GM13976 (cell line): ENCODE results near the gene AUP1.
A peak's percentile ranks its signal among the peaks of the same experiment; 100 is the strongest.

Experiments
- DNase-seq: peaks from one replicate; pipeline ENCODE4 v3.0.0; 2012; ENCODE audit warnings: low spot score
- in situ Hi-C: fragments of 300-500 bp; cut with MboI; formaldehyde crosslinking; loops from one replicate; pipeline ENCODE4 v1.12.0; 2022; ENCODE audit warnings: low sequenced_read_pairs, mixed read lengths, inconsistent platforms; ENCODE audit not compliant: unreplicated experiment
- TF ChIP-seq, protein P1 (sequence below): IDR thresholded peaks from 2 replicates; pipeline ENCODE4 v1.5.1; 2012; ENCODE audit warnings: borderline replicate concordance, mild to moderate bottlenecking; ENCODE audit not compliant: insufficient read depth; ENCODE audit errors: extremely low read depth, missing control alignments, control extremely low read depth

Gene AUP1

DNA sequence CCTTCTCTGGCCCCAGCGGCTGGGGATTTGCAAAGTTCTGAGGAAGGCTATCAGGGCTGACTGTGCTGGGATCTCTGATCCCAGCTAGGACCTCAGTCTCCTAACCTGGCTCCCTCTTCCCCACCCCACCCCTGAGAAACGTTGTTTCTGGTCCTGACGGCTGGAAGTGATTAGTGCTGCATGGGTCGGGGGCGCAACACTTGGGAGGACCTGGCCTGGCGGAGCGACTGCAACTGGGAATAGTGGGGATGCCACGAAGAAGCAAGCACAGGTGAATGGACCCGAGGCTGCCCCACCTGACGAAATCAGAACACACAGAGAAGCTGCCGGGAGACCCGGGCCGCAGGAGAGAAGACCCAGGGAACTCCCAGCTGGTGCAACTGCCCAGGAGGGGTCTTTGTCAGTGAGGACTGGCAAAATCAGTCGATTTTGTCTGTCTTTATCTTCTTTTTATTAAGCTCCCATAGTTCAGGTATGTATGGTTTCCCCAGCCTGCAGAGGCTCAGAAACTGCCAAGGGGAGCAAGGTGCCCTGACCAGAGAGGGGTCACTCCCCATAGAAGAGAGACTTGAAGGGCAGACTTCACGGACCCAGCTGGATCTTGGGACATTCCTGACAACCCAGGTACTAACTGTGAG, 29.4 kb downstream of the AUP1 start:
- in situ Hi-C loops = loop anchor here (25.0 kb wide), 1 partner anchor 362 kb away; no protein-coding TSS in a partner anchor
- no peak for DNase-seq
- TF ChIP-seq, protein P1, sequence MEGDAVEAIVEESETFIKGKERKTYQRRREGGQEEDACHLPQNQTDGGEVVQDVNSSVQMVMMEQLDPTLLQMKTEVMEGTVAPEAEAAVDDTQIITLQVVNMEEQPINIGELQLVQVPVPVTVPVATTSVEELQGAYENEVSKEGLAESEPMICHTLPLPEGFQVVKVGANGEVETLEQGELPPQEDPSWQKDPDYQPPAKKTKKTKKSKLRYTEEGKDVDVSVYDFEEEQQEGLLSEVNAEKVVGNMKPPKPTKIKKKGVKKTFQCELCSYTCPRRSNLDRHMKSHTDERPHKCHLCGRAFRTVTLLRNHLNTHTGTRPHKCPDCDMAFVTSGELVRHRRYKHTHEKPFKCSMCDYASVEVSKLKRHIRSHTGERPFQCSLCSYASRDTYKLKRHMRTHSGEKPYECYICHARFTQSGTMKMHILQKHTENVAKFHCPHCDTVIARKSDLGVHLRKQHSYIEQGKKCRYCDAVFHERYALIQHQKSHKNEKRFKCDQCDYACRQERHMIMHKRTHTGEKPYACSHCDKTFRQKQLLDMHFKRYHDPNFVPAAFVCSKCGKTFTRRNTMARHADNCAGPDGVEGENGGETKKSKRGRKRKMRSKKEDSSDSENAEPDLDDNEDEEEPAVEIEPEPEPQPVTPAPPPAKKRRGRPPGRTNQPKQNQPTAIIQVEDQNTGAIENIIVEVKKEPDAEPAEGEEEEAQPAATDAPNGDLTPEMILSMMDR = no peak

DNA sequence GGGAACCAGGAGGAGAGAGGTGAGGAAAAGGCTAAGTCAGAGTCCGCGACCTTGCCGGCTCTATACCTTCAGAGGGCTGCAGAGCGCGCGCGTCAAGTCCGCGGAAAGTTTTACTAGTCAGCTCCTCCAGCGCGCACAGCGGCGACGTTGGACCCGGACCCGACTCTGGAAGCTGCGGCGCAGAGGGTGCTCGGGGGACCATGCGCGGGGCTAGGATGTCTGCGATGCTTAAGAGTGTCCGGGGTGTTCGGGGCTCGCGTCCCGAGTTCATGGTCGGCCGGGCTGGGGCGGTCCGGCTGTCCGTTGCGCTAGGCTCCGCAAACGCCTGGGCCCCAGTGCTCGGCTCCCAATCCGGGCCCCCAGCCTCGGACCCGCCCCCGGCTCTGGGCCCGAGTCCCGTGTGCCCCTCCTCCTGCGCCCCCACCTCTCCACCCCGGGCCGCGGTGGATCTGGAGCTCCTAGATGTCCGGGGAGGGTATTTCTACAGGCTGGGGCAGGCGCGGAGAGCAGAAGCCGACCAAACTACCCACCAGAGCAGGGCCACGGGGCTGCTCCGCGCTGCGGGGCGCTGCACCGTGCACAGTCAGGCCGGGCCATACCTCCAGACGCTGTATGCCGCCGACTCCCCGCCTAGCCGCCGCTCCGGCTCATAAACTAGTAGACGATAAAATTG, 30.1 kb downstream of the AUP1 start, which contains the start of gene LBX2:
LBX2 (minus strand) TSS at position 337 of the 673 bp plus-strand sequence; CDS start at position 271, 66 bp downstream.
- no peak for DNase-seq
- in situ Hi-C loops = loop anchor here (25.0 kb wide), 1 partner anchor 363 kb away; no protein-coding TSS in a partner anchor
- TF ChIP-seq, protein P1 = no peak

DNA sequence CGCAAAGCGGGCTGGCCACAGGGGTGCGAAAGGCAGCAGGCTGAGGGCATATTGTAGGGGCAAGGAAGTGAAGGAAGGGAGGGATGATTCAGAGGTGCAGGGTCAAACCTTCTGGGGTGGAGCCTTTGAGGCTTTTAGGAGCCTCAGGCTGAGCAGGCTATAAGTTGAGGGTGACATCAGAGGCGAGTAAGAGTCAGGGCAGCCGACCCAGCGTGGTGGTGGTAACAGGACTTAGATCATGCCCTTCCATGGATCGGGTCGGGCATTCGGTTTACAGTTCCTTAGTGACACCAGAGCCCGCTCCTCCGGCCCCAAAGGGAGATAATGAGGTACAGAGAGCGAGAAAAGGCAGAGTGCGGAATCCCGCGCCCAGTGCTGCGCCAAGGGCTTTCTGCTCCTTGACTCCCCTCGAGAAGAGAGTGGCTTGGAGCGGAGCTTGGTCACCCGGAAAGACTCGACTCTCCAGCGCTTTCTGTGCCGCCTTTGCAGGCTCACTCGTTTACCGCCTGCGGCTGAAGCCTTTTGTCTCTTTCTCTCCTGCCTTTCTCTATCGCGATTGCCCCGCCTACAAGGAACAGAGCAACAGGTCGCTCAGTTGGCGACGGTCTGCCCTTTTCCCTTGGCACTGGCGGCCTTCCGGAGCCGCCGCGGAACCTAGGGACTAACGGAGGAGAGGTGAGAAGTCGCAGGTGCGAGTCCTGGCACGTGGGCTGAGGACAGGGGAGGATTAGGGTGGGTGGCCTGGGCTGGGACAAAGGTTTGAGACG, 30.8 kb downstream of the AUP1 start:
- peak; percentile 57 for DNase-seq
- in situ Hi-C loops = loop anchor here (25.0 kb wide), 1 partner anchor 364 kb away; no protein-coding TSS in a partner anchor
- TF ChIP-seq, protein P1 = no peak

DNA sequence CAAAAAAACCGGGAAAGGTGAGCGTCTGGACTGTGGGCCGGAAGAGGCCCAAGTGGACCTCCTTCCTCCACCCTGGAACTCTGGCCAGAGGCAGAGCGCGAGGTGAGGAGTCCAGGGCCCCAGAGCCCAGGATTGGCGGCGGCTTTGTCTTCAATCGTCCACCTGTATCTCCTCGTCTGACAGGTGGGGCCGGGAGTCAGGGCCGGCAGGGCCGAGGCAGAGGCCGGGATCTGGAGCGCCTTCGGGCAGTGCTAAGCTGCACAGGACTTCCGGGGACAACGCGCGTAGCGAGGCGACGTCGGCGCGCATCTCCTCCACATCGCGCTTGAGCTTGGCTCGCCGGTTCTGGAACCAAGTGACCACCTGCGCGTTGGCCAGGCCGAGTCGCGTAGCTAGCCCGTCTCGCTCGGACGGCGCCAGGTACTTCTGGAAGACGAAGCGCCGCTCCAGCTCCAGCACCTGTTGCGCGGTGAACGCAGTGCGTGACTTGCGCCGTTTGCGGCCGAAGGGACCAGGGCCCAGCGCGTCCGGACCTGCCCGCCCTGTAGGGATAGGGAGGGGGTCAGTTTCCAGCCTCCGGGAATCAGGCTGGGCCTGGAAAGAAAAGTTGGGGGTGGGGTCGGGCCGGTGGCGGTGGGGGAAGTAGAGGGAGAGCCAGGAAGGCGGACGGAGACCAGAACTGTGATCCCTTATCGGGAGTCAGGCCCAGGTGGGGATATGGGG, 31.6 kb downstream of the AUP1 start:
- peak; percentile 65 for DNase-seq
- in situ Hi-C loops = loop anchor here (25.0 kb wide), 1 partner anchor 364 kb away; no protein-coding TSS in a partner anchor
- TF ChIP-seq, protein P1 = no peak

DNA sequence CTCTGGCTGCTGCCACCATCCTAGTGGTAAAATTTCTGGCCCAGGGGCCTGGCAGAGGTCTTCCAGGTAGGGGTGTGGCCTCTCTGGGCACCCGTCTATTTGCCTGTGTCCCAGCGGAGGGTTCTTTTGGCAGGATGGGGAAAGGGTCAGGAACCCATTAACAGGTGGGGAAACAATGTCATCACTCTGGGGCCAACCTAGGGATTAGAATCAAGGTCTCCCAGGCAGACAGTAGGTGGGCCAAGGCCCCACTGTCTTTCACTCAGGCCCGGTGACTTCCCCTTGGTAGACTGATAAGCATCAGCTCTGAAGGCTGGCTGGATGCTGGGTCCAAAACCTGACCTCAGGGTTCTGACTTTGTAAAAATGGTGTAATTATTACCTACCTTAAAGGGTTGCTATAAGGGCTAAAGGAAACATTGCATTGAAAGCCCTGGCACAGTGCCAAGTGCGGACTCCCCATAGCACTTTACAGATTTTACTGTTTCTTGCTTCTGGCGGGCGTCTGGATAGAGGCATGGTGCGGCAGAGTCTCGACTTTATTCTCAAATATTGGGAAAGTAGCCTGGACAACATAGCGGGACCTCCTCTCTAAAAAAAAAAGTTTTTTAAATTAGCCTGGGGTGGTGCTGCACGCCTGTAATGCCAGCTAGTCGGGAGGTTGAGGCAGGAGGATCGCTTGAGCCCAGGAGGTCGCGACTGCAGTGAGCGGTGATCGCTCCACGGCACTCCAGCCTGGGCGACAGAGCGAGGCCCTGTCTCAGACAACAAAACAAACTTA, 32.3 kb downstream of the AUP1 start:
- DNase-seq = no peak
- in situ Hi-C loops = loop anchor here (25.0 kb wide), 1 partner anchor 365 kb away; no protein-coding TSS in a partner anchor
- TF ChIP-seq, protein P1 = no peak
